ENCODE measurements around the gene SLC6A11.

Gene SLC6A11

GRCh38 chr3:10816019-10816862 is at the start of gene SLC6A11:
Gene SLC6A11 (plus strand): TSS chr3:10816228. CDS start chr3:10816266, 38 bp downstream.
- DNase-seq: no peak

- DNase-seq: no peak
Measured at GRCh38 chr3:10768708-10769394, 47.2 kb upstream of the SLC6A11 start.

- no peak for DNase-seq
Measured at GRCh38 chr3:10770547-10770946, 45.5 kb upstream of the SLC6A11 start.

GRCh38 chr3:10770981-10771380 is 45.0 kb upstream of the SLC6A11 start:
- no peak for DNase-seq

DNA sequence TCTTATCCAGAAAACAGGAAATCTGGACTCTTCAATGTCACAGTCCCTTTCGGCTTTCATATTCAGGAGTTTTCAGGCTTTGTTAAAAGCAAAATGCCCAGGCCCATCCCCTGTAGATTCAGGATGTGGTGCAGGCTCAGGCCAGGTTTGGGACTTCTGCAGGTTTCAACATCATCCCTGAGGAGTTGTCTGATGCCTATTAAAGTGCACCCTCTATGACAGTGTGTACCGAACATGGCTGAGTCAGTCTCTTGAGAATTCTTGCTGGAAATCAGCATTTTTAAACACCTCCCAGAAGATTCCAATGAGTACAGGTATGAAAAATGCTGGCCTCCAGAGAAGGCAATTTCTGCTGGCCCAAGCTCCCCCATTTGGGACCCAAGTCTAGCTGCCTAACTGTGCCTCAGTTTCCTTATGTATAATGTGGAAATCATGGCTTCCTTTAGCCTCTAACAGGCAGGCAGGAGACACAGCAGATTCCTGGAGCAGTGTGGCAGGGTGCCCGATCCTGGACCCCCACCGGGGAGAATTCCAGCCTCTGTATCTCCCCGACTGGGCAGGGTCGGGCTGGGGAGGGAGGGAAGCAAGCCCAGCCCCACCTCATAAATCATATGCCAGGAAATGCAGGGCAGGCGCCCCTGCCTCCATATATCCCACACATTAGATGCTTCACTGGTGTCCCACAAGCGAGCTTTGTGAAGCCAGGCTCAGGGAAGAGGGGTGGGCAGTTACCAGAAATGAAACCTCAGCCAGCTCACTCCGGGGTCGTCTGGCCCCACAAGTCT is 44.4 kb upstream of the SLC6A11 start:
- no peak for DNase-seq

DNA sequence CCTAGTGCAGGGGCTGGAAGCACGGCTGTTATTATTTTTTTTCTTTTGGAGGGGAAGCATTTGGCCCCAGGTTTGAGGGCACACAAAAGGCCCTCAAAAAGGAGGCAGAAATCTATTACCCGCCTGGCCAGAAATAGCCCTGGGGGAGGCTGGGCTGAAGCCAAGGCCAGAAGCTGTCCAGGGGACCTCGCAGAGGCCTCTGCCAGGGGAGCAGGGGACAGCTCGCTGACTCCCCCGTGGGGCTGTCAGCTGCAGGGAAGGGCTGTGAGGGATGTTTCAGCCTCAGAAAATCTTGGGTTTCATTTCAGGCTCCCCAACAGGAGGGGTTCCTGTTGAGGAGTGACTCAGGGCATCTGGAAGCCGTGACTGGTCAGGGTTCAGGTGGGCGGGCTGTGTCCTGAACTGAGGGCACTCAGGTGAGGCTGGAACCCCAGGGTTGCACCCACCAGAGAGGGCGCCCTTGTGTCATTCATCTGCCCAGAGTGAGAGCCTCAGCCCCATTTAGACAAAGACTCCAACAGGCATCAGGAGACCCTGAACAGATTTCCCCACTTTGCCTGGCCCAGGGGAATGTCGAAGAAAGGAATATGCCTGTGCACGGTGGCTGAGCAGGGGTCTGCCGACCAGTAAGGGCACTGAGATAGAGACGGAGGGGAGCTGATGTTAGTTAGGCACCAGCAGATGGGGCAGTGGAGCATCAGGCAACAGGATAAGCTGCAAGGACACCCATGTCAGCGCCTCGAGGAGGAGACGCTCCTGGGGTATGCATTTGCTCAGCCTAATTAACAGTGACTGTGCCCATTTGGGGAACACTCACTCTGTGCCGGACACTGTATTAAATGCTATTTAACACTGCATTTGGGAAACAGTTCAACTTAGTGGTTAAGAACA is 43.5 kb upstream of the SLC6A11 start:
- DNase-seq: no peak

DNA sequence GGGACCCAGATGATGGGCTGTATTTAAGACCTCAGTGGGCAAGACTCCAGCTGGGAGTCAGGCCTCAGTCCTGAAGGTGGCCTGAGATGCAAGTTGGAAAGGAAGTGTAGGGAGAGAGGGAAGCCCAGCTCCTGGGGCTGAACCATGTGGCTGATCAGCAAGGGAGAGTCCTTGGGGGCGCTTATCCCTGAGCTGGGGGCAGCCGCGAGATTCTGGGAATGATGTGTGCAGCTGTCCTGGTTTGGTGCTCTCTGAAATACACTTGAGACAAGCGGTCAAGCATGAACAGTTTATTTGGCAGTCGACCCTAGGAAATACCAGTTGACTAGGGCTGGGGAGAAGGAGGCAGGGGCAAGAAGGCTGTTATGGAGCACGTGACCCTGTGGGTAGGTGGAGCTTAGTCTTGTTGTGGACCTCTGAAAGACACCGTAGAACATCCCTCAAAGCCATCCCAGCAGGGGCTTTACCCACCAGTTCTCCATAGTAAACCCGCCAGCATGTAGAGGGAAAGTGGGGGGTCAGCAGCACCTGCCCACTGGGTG is 41.8 kb upstream of the SLC6A11 start:
- no peak for DNase-seq

DNA sequence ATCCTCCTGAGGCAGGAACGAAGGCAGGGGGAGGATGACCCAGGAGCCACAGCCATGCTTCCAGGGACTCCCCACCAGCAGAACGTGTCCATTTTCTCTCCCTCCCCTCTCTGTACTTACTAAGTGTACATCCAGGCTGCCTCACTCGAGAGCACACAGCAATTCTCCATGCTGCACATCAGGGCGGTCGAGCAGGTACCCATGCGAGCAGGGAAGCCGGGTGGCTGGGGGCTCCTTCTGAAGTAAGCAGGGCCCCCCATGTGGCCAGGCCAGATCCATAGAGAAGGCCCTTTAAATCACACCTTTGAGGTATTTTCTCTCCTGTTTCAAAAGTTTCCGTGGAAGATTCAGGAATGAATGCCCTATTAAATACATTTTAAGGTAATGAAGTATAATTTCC is 41.2 kb upstream of the SLC6A11 start:
- DNase-seq: no peak

DNA sequence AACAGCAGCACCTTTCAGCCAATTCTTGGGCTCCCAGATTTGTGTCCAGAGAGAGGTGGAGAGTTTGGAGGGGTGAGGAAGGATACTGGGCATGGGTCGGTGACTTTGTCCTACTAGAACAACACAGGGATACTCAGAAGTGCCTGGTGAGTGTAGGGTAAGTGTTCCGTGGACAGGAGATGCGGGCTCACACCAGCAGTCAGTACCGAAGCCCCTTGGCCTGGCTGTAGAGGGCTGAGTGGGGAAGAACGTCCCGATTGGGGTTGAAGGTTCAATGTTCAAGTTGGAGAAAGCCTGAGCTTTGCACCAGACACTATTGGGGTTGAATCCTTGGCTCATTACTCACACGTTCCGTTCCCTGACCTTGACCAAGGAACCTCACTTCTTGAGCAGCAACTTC is 40.8 kb upstream of the SLC6A11 start:
- DNase-seq: no peak

DNA sequence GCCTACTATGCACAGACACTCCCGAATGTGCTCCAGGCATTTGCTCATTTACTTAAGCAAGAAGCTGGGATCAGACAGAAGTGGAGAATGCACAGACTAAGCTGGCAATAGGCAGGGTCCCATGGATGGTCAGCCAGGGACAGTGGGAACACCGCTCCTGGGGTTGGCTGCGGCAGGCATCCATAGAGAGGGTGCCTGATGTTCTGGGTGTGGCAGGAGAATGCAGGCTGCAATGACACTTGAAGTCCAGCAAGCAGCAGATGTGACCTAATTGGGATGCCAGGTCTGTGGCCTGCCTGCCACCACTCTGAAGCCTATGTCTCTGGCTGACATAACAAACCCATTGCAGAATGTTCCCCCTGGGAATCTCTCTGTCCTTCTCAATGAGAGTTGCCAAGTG is 40.2 kb upstream of the SLC6A11 start:
- no peak for DNase-seq

- DNase-seq: no peak
Measured at GRCh38 chr3:10777627-10778026, 38.4 kb upstream of the SLC6A11 start.

- no peak for DNase-seq
Measured at GRCh38 chr3:10778492-10779292, 37.3 kb upstream of the SLC6A11 start.

DNA sequence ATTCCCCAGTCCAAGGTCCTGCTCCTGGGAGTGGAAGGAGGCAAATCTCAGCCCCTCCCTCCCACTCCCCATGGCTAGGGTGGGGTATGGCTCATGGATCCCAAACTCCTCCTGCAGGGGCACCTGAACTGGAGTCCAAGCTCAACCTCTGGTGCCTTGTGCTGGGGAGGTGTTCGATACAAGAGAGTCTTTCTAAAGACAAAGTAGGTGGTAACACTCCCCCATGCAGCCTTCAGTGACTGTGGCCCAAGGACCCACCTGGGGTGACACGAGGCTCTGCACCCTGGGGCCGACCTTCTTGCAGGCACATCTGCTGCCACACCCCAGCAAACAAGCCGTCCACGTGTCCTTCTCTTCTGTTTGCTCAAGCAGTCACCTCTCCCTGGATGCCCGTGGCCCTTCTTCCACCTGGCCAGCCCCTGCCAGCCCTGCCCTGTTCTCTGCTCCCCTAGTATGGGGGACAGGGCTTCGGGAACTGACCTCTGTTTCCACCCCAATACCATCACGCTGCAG is 36.7 kb upstream of the SLC6A11 start:
- no peak for DNase-seq

DNA sequence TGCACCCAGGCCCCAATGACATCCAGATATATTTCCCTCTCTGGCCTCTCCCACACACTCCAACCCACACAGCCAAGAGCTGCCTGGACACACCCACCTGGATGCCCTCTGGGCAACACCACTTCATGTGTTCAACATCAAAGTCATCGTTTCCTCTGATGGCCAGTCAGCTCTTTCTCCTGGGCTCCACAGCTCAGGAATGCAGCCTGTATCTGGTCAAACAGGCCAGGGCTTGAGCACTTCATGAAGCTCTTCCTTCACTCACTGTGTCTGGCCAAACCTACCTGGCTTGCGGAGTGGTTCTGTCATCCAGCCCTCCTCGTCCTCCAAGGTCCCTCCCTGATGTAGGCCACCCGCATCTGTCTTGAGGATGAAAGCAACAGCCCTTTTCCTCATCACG is 35.8 kb upstream of the SLC6A11 start:
- no peak for DNase-seq

DNA sequence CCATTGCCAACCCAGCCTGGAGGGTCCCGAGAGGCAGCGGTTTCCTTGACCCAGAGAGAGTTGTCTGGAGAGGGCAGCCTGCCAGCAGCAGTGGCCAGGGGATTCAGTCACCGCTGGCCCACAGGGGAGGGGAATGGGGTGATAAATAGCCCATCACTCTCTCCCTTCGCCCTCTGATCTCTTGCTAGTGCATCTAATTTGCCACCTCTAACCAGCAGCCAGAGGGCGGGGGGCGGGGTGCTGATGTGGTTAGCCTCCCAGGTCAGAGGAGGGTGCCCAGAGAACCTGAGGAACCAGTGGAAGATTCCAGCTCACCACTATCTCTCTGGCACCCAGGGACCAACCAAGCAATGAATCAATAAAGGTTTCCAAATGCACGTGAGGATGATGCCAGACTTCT is 35.1 kb upstream of the SLC6A11 start:
- no peak for DNase-seq

DNA sequence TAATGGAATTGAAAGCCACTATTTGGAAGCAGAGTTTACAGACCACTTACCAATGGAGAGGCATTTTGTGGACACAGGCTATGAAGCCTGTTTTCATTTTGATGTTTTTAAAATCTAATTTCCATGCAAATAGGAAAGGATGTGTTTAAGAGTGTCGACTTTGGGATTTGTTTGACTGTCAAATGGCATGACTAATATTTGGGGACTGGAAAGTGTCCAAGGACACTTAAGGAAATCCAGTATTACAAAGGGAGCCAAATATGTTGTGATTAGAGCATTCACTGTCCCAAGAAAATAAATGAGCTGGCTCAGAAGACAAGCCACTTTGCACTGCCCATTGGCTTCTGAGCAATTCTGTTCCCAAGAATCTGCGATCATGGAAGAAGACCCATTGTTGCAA is 34.0 kb upstream of the SLC6A11 start:
- DNase-seq: no peak

DNA sequence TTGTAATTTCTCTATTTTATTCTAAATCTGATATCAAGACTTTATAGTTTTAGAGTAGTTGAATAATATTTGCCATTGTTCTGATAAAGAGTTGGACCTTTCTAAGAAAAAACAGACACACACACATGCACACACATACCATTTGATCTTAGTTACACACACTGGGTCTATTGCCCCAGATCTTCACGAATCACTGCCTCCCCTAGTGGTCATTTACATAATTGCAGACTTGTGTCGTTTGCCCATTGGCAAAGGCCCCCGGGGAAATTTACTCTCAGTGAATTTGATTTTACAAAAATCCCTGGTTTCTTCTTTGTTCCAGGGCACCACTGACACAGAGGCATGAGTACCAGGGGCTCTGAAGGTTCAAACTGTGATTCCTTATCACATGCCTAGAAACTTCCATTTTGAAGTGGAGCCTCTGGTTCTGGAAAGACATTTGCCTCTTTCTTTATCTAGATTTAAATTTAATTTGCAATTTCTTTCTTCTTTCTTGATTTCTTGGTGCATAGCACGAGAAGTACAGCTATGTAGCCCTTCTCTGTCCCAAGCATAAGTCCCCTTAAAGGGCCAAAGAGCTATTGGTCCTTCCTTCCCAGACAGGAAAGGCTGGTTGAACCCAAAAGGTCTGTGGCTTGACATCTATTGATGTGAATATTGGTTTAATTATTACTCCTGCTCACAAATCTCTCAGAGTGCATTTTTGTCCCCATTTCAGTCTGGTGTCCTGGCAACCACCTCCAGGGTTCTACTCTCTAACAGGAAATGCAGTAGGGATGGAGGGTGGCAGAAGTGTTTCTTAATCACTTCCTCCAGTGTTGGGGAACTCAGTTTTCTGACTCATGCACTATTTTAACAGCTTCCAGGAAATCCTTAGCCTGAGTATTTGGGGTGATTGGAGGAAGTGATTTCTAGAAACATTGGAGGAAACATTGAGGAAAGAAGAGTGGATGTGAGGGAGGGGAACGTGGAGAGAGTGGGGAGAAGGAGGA is 32.4 kb upstream of the SLC6A11 start:
- no peak for DNase-seq

GRCh38 chr3:10786640-10787039 is 29.4 kb upstream of the SLC6A11 start:
- no peak for DNase-seq

GRCh38 chr3:10788451-10788850 is 27.6 kb upstream of the SLC6A11 start:
- no peak for DNase-seq

- DNase-seq: no peak
Measured at GRCh38 chr3:10790713-10791112, 25.3 kb upstream of the SLC6A11 start.
